Activated CD4-positive, alpha-beta T cell treated with anti-CD3 and anti-CD28 coated beads, Interleukin-10, Interleukin-2, amounts not matched to agents 100 ng/mL and 50 ng/mL, durations not matched to agents 16 hours and 8 hours (primary cell): ENCODE results near the gene TAMALIN.

Experiments used
- DNase-seq: peaks from one replicate; pipeline ENCODE4 v3.0.0-alpha.2; 2020

The TAMALIN gene

GRCh38 chr12:52038447-52038846 lies 31.7 kb downstream of the TAMALIN start:
- DNase-seq, result no peak

GRCh38 chr12:52041035-52041434 lies 34.3 kb downstream of the TAMALIN start:
- DNase-seq, result no peak

GRCh38 chr12:52041695-52042123 lies 35.0 kb downstream of the TAMALIN start:
- peak; percentile 34 for DNase-seq

- DNase-seq, result no peak
These were observed 36.1 kb downstream of the TAMALIN start for GRCh38 chr12:52042706-52043385.

GRCh38 chr12:52043386-52044212 lies 36.9 kb downstream of the TAMALIN start:
- no peak for DNase-seq

- no peak for DNase-seq
These were observed 37.7 kb downstream of the TAMALIN start for GRCh38 chr12:52044292-52044983.

- no peak for DNase-seq
These were observed 39.1 kb downstream of the TAMALIN start for GRCh38 chr12:52045794-52046199.

GRCh38 chr12:52046859-52047258 lies 40.1 kb downstream of the TAMALIN start:
- no peak for DNase-seq

- no peak for DNase-seq
These were observed 42.5 kb downstream of the TAMALIN start for GRCh38 chr12:52049286-52049685.

- no peak for DNase-seq
These were observed 42.9 kb downstream of the TAMALIN start for GRCh38 chr12:52049688-52050087.

- DNase-seq, result no peak
These were observed 43.5 kb downstream of the TAMALIN start for GRCh38 chr12:52050116-52050757.

- DNase-seq, result peak; percentile 96
These were observed 44.2 kb downstream of the TAMALIN start, which contains the start of gene NR4A1 for GRCh38 chr12:52050758-52051541. Gene NR4A1 (plus strand): TSS chr12:52051442. CDS start chr12:52054329, 2,887 bp downstream.

- no peak for DNase-seq
These were observed 45.9 kb downstream of the TAMALIN start for GRCh38 chr12:52052468-52053186.

GRCh38 chr12:52053536-52054209 lies 46.9 kb downstream of the TAMALIN start:
- DNase-seq, result no peak

GRCh38 chr12:52054231-52054832 lies 47.6 kb downstream of the TAMALIN start:
- DNase-seq, result no peak

- no peak for DNase-seq
These were observed 48.3 kb downstream of the TAMALIN start for GRCh38 chr12:52054833-52055730.

- no peak for DNase-seq
These were observed 49.3 kb downstream of the TAMALIN start for GRCh38 chr12:52055731-52056711.
